ENCODE results near the gene GPR107. TPM values are rescaled to one million over a fixed set of nuclear protein-coding genes. Genes with fewer than 3 reads are reported as not detected.

GPR107 gene
- total and polyA plus RNA-seq, 8 donors, result 5.1 to 19.8 (median 15.1) TPM

DNA sequence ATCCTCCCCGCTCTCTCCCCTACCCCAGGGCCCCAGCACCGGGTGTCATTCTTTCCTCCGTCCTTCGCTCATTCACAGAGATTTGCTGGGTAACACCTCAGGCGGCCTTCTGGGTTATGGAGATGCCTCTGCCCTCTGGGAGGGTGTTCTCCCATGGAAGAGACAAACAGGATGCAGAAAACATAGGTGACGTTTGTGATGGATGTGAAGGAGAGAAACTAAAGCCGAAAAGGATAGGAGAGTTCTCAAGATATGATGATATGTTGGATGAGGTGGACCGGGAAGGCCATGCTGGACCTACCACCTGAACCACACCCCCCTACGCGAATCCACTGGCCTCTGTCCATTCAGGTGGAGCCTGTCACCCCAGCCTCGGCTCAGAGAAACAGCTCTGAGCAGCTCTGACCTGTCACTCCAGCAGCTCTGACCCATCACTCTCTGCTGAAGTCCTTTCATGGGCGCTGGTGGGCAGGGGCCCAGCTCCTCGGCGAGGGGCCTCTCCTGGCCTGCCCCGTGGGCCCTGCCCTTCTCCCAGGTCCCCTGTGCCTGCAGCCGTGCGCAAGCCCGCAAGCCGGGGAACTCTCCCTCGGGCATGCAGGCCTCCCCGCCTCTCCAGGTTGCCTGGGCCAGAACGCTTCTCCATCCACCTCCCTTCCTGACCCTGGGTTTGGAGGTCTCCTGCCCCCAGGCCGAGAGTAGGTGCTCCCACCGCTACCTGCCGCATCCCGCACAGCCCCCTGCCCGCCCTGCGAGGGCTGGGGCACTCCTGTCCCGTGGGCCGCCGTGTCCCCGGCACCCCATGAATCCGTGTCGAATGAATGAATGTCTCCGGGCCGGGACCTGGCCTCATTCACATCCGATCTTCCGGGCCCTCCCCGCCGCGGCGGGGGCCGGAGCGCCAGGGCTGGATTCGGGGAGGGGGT lies 117.8 kb downstream of the GPR107 start:
- intact Hi-C loops (cut with DNase I), result no loop called here
- WGBS, 2 donors, result 35 to 36% methylated on average over 45 of the region's 45 CpGs
- ATAC-seq (peak; percentile 7 to 25 (median 16)), FAIRE-seq (no peak), DNase-seq (peak in 2 of 6 donors; percentile 45 to 76)
- H3K4me3 ChIP-seq, result peak overlapping the region in 3 of 4 donors; percentile 30 to 57 (median 46)
- H3K27ac ChIP-seq, result no peak overlapping the region
- H3K4me1 ChIP-seq, result no peaks in the 10 kb centered on the region
- no peaks in the 10 kb centered on the region for H3K36me3 ChIP-seq
- no peaks in the 10 kb centered on the region for H3K27me3 ChIP-seq
- no peaks in the 10 kb centered on the region for H3K9me3 ChIP-seq
- TF ChIP-seq, protein P1, sequence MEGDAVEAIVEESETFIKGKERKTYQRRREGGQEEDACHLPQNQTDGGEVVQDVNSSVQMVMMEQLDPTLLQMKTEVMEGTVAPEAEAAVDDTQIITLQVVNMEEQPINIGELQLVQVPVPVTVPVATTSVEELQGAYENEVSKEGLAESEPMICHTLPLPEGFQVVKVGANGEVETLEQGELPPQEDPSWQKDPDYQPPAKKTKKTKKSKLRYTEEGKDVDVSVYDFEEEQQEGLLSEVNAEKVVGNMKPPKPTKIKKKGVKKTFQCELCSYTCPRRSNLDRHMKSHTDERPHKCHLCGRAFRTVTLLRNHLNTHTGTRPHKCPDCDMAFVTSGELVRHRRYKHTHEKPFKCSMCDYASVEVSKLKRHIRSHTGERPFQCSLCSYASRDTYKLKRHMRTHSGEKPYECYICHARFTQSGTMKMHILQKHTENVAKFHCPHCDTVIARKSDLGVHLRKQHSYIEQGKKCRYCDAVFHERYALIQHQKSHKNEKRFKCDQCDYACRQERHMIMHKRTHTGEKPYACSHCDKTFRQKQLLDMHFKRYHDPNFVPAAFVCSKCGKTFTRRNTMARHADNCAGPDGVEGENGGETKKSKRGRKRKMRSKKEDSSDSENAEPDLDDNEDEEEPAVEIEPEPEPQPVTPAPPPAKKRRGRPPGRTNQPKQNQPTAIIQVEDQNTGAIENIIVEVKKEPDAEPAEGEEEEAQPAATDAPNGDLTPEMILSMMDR (IDR thresholded peaks at IDR 0.05), result no peak

DNA sequence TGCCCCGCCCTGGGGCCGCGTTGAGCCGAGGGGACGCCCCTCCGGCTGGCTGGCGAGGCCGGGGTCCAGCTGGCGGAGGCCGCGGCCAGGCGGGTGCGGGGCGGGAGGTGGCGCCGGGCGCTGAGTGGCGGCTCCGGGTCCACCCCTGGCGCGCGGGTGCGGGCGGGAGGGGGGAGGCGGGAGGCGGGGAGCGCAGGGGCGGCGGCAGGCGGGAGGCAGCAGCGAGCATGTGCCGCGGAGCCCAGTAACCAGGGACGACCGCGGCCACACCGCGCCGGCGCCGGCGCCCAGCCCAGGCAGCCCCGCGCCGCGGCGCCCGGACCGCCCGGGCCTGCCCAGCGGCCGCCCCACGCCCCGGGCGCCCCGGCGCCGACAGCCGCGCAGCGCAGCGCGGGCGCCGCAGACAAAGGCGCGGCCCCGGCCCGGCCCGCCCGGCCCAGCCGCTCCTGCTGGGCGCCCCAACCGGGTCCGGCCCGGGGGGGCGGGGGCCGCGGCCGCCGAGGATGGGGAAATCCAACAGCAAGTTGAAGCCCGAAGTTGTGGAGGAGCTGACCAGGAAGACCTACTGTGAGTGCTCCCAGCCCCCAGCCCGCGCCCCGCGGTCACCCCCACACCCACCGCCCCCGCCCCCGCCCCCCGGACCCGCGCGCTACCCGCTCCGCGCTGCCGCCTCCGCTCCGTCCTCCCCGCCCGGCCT lies 118.6 kb downstream of the GPR107 start, which contains the start of gene NCS1:
Gene NCS1, plus strand, starts transcription at position 244 of the 697 bp plus-strand sequence. Its CDS starts 260 bp downstream, at position 504.
- H3K27ac ChIP-seq, result no peak within 1 kb of the TSS

DNA sequence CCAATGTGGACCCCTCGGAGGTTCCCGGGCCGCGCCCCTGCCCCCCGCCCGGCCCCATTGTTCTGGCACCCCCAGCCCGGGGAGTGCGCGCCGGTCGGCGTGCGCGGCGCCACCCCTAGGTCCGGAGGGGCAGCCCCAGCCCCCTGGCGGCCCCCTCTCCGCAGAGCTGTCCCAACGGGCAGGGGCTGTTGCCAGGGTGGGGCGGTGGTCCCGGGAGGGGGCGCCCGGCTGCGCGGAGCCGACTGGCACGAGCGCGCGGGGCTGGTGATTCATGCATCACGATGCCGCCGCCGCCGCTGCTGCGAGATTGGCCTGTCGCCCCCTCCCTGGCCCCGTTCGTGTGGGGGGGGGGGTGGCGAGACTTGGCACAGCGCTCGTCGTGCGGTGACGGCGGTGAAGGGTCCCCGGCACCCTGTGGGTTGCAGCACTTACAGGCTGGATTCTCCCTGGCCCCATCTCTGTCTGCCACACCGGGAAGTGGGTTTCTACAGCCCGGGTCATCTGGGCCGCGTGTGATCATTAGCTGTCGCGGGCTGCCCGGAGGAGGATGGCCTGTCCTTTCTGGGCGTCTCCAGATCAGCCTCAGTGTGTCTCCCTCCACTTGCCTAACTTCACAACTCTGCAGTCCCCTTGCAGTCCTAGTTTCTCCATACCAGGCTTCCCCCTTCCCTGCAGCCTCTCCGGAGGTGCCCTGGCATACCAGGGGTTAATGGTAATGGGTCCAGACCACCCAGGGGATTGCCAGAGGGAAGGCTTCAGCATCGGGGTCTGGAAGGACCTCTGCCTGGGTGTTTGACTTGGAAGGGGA lies 119.4 kb downstream of the GPR107 start:
- peak; percentile 2 to 11 (median 6) for ATAC-seq
- intact Hi-C loops (cut with DNase I), result no loop called here
- H3K36me3 ChIP-seq, result no peaks in the 10 kb centered on the region
- TF ChIP-seq, protein P1 (IDR thresholded peaks at IDR 0.05), result no peak
- no peaks in the 10 kb centered on the region for H3K9me3 ChIP-seq
- no peaks in the 10 kb centered on the region for H3K27me3 ChIP-seq
- peak overlapping the region; percentile 26 to 70 (median 46) for H3K4me3 ChIP-seq
- DNase-seq, result peak in 4 of 6 donors; percentile 42 to 76 (median 66)
- 3 to 6% methylated on average over 47 to 56 of the region's 57 CpGs for WGBS, 2 donors
- no peak overlapping the region for H3K27ac ChIP-seq
- no peaks in the 10 kb centered on the region for H3K4me1 ChIP-seq
- FAIRE-seq, result no peak

More for the DNA sequence above, 118.6 kb downstream of the GPR107 start, which contains the start of gene NCS1:
- peak within 1 kb of the TSS; percentile 26 to 70 (median 46) for H3K4me3 ChIP-seq
- no peaks in the 10 kb centered on the region for H3K36me3 ChIP-seq
- DNase-seq (peak; percentile 77 to 91 (median 84)), ATAC-seq (peak; percentile 90 to 97 (median 94)), FAIRE-seq (no peak)
- H3K4me1 ChIP-seq, result no peaks in the 10 kb centered on the region
- intact Hi-C loops (cut with DNase I), result no loop called here
- 1% methylated on average over 18 to 101 of the region's 101 CpGs for WGBS, 2 donors
- H3K9me3 ChIP-seq, result no peaks in the 10 kb centered on the region
- TF ChIP-seq, protein P1 (IDR thresholded peaks at IDR 0.05), result no peak
- no peaks in the 10 kb centered on the region for H3K27me3 ChIP-seq

GRCh38 chr9:130173666-130173983 lies 119.9 kb downstream of the GPR107 start:
- no peaks in the 10 kb centered on the region for H3K27me3 ChIP-seq
- no peaks in the 10 kb centered on the region for H3K9me3 ChIP-seq
- TF ChIP-seq, protein P1 (IDR thresholded peaks at IDR 0.05), result no peak
- H3K27ac ChIP-seq, result no peak overlapping the region
- peak in 1 of 4 donors; percentile 10 for ATAC-seq
- no peak for FAIRE-seq
- DNase-seq, result peak in 1 of 6 donors; percentile 58
- H3K36me3 ChIP-seq, result no peaks in the 10 kb centered on the region
- no peaks in the 10 kb centered on the region for H3K4me1 ChIP-seq
- peak overlapping the region in 1 of 4 donors; percentile 70 for H3K4me3 ChIP-seq
- 84 to 91% methylated on average over 9 of the region's 9 CpGs for WGBS, 2 donors
- intact Hi-C loops (cut with DNase I), result no loop called here

Data from pancreas (tissue), 10 donors.